GM21737 (cell line): ENCODE measurements around the gene TRIM54.
"Not testable (repeated sequence)": the region's sequence is repeated elsewhere in the genome, so short reads cannot be mapped to it uniquely, and the experiment has no call there.

Source experiments
- ATAC-seq: cut with Tn5 transposase; IDR thresholded peaks from one replicate; pipeline ENCODE4 v1.9.1; 2021; ENCODE audit warnings: mild to moderate bottlenecking, moderate library complexity; ENCODE audit not compliant: unreplicated experiment

TRIM54 gene

GRCh38 chr2:27256855-27257454, 25.3 kb upstream of the TRIM54 start:
- no peak for ATAC-seq

- no peak for ATAC-seq
Measured at GRCh38 chr2:27258051-27258450, 24.2 kb upstream of the TRIM54 start.

GRCh38 chr2:27261241-27261925, 20.8 kb upstream of the TRIM54 start:
- ATAC-seq: no peak

- no peak for ATAC-seq
Measured at GRCh38 chr2:27261926-27262298, 20.3 kb upstream of the TRIM54 start.

- ATAC-seq: no peak
Measured at GRCh38 chr2:27262379-27263286, 19.6 kb upstream of the TRIM54 start, which contains the start of gene SLC30A3. Gene SLC30A3, minus strand, starts transcription at chr2:27263047. Its CDS starts 141 bp downstream, at chr2:27262906.

- ATAC-seq: no peak
Measured at GRCh38 chr2:27263287-27264252, 18.7 kb upstream of the TRIM54 start.

GRCh38 chr2:27264253-27264752, 17.9 kb upstream of the TRIM54 start:
- ATAC-seq: no peak

GRCh38 chr2:27264753-27265535, 17.3 kb upstream of the TRIM54 start:
- ATAC-seq: no peak

GRCh38 chr2:27265536-27265870, 16.7 kb upstream of the TRIM54 start:
- no peak for ATAC-seq

- ATAC-seq: not testable (repeated sequence)
Measured at GRCh38 chr2:27268296-27268695, 13.9 kb upstream of the TRIM54 start.

GRCh38 chr2:27270131-27270530, 12.1 kb upstream of the TRIM54 start:
- no peak for ATAC-seq

GRCh38 chr2:27270670-27271069, 11.6 kb upstream of the TRIM54 start:
- no peak for ATAC-seq

GRCh38 chr2:27271631-27272340, 10.4 kb upstream of the TRIM54 start:
- no peak for ATAC-seq

GRCh38 chr2:27272537-27273522, 9.4 kb upstream of the TRIM54 start:
- ATAC-seq: not testable (repeated sequence)

GRCh38 chr2:27275211-27276150, 6.7 kb upstream of the TRIM54 start, which contains the start of gene DNAJC5G:
Gene DNAJC5G, plus strand, starts transcription at chr2:27275433. Its CDS starts 1,296 bp downstream, at chr2:27276729.
- ATAC-seq: no peak

- no peak for ATAC-seq
Measured at GRCh38 chr2:27278010-27278409, 4.2 kb upstream of the TRIM54 start.

GRCh38 chr2:27280826-27281225, 1.4 kb upstream of the TRIM54 start:
- ATAC-seq: no peak
